GM18909 (cell line): ENCODE measurements around the gene FBXO38.

Experiments
- ATAC-seq: cut with Tn5 transposase; IDR thresholded peaks from one replicate; pipeline ENCODE4 v1.9.1; 2021; ENCODE audit warnings: mild to moderate bottlenecking; ENCODE audit not compliant: unreplicated experiment, poor library complexity

The FBXO38 gene

GRCh38 chr5:148426514-148426913 is 42.8 kb downstream of the FBXO38 start:
- no peak for ATAC-seq

- ATAC-seq = no peak
Measured at GRCh38 chr5:148427370-148428042, 43.7 kb downstream of the FBXO38 start.

- ATAC-seq = no peak
Measured at GRCh38 chr5:148428848-148429247, 45.1 kb downstream of the FBXO38 start.

- ATAC-seq = no peak
Measured at GRCh38 chr5:148433826-148434225, 50.1 kb downstream of the FBXO38 start.

GRCh38 chr5:148436029-148436428 is 52.3 kb downstream of the FBXO38 start:
- ATAC-seq = no peak

GRCh38 chr5:148437249-148437648 is 53.5 kb downstream of the FBXO38 start:
- no peak for ATAC-seq

GRCh38 chr5:148438933-148439332 is 55.2 kb downstream of the FBXO38 start:
- no peak for ATAC-seq

- no peak for ATAC-seq
Measured at GRCh38 chr5:148443241-148443640, 59.5 kb downstream of the FBXO38 start.

- ATAC-seq = peak; percentile 91
Measured at GRCh38 chr5:148443998-148444397, 60.2 kb downstream of the FBXO38 start.

GRCh38 chr5:148445578-148445977 is 61.8 kb downstream of the FBXO38 start:
- no peak for ATAC-seq

GRCh38 chr5:148446611-148447010 is 62.9 kb downstream of the FBXO38 start:
- no peak for ATAC-seq

GRCh38 chr5:148452499-148453193 is 68.9 kb downstream of the FBXO38 start:
- ATAC-seq = no peak

- no peak for ATAC-seq
Measured at GRCh38 chr5:148454576-148454975, 70.8 kb downstream of the FBXO38 start.

- no peak for ATAC-seq
Measured at GRCh38 chr5:148455185-148455584, 71.4 kb downstream of the FBXO38 start.

- peak; percentile 76 for ATAC-seq
Measured at GRCh38 chr5:148457183-148457620, 73.4 kb downstream of the FBXO38 start.

GRCh38 chr5:148458036-148458888 is 74.5 kb downstream of the FBXO38 start:
- no peak for ATAC-seq

GRCh38 chr5:148459669-148460068 is 75.9 kb downstream of the FBXO38 start:
- no peak for ATAC-seq

GRCh38 chr5:148465381-148466235 is 81.8 kb downstream of the FBXO38 start:
- no peak for ATAC-seq

- ATAC-seq = no peak
Measured at GRCh38 chr5:148466236-148466580, 82.5 kb downstream of the FBXO38 start.

GRCh38 chr5:148467958-148468357 is 84.2 kb downstream of the FBXO38 start:
- no peak for ATAC-seq
